ENCODE results near the gene DDX56. TPM values are rescaled to one million over a fixed set of nuclear protein-coding genes. Genes with fewer than 3 reads are reported as not detected.

Gene DDX56, protein sequence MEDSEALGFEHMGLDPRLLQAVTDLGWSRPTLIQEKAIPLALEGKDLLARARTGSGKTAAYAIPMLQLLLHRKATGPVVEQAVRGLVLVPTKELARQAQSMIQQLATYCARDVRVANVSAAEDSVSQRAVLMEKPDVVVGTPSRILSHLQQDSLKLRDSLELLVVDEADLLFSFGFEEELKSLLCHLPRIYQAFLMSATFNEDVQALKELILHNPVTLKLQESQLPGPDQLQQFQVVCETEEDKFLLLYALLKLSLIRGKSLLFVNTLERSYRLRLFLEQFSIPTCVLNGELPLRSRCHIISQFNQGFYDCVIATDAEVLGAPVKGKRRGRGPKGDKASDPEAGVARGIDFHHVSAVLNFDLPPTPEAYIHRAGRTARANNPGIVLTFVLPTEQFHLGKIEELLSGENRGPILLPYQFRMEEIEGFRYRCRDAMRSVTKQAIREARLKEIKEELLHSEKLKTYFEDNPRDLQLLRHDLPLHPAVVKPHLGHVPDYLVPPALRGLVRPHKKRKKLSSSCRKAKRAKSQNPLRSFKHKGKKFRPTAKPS
- 147 TPM for total RNA-seq (2021; ENCODE audit: unreplicated experiment)
- polyA plus RNA-seq (2012; ENCODE audit: insufficient read length) = 124 TPM
- Bru-seq, nascent RNA = percentile 93 among the genes with signal in this experiment
- BruChase-seq, experiment 1, labeled RNA remaining after a 2-hour chase = percentile 96 among the genes with signal in this experiment
- BruChase-seq, experiment 2, labeled RNA remaining after a 6-hour chase = percentile 96 among the genes with signal in this experiment
- long read RNA-seq, transcript DDX56-201 (14 exons, 2,336 nt) = major isoform, 135 of 190 reads
- long read RNA-seq, transcript DDX56-212 (13 exons, 1,781 nt) = minor isoform, 7 of 190 reads
- long read RNA-seq, partial matches to known transcripts = 10 of 190 reads
- long read RNA-seq, other reads (novel, unspliced or antisense) = 36 of 190 reads

DNA sequence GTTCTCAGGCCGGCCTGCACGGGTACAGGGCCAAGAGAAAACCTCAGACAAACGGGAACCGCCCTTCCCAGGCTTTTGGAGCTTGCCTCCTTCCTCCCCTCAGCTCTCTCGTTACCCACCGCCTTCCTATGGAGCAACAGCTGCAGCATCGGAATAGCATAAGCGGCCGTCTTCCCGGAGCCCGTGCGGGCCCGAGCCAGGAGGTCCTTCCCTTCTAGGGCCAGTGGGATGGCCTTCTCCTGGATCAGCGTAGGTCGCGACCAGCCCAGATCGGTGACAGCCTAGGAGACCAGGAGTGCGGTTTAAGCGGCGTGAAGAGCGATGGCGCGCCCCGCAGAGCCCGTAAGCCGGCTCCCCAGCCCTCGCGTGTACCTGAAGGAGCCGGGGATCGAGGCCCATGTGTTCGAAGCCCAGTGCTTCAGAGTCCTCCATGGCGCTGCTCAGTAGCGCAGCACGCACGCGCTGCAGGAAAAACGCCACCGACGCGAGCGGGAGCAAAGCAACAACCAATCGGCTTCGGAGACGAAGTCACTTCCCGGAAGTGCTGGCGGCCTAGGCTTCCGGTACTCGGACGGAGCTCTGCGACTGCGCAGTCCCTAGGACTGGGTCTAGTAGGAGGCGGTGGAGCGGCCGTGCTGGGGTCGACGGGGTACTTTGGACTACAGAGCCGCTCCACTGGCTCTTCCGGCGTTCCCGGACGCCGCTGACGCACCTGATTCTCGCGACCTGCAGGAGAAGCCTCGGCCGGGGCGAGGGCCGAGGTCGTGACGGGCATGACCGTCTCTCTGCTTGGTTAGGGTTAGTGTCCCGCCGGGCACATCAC is at the start of gene DDX56:
Gene DDX56 (minus strand): TSS at position 445 of the 823 bp plus-strand sequence. CDS start 13 bp downstream, at position 432.
- POLR2A ChIA-PET = interaction anchor here (0.6 to 1.0 kb wide), 7 partner anchors 9 to 1686 kb away, joined by 3 to 7 read pairs (median 3); partner anchors contain the start of gene TMED4
- ATAC-seq = peak; percentile 98
- in situ Hi-C loops (cut with HindIII; ENCODE audit: low pct_unique_long_range_greater_than_20kb, low sequenced_read_pairs) = no loop called here

DNA sequence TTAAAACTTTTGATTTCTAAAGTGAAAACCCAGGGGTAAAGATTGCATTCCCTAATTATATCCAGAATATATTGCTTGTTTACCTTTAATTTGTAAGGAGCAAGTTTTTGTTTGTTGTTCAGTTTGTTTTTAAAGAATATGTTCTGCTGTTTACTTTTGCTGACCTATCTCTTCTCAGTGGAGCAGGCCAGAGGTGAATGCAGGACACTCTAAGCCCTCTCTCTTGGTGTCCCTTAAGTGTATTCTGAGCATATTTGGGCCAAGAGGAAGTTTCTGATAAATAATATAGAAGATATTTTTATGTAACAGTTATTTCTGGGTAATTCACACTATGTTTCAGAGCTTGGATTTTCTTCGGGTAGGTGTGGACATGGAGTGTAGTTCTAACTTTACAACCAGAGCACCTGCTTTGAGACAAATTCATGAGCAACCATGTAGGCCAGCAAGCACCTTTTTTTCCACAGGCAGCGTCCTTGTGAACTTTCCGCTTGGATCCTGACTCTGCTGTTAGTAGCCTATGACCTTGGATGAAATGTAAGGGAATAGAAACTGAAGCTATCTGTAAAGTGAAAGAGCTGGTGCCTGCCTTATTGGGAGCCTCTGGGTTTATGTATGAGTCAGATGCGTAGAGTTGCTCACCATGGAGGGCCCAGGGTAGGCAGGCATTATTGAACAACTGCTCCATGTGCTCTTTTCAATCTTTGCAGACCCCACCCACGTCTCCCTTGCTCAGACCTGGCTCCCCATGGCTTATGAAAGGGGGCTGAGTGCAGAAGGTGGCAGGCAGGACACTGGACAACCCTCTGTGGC is 48.8 kb upstream of the DDX56 start:
- in situ Hi-C loops (cut with HindIII; ENCODE audit: low pct_unique_long_range_greater_than_20kb, low sequenced_read_pairs) (no loop called here), intact Hi-C loops (cut with micrococcal nuclease; ENCODE audit: unreplicated experiment) (no loop called here)
- no peak for DNase-seq (ENCODE audit: low read depth, low spot score)
- Histone ChIP-seq H3K27me3 (ENCODE audit: control insufficient read depth, insufficient read depth, low read length) (no peaks in the 10 kb centered on the region), H3K4me3 (ENCODE audit: low read depth in 2 of 2, low read length in 2 of 2) (peak overlapping the region in 1 of 2 experiments; percentile 37; a peak in 2 of 4 replicates), H3K9me3 (ENCODE audit: control insufficient read depth, insufficient read depth, low read depth, low read length) (no peaks in the 10 kb centered on the region), H3K27ac (ENCODE audit: low read length) (peak overlapping the region; percentile 73), H3K4me1 (ENCODE audit: control insufficient read depth, insufficient read depth, low read length) (peaks cover 52% of the 10 kb centered on the region), H3K36me3 (ENCODE audit: control insufficient read depth, insufficient read depth, low read length) (0 out of 2 replicates have a peak, but pooled peaks cover 3% of the 10 kb centered on the region)
- CTCF ChIA-PET = no interaction called here
- TF ChIP-seq, protein P1, sequence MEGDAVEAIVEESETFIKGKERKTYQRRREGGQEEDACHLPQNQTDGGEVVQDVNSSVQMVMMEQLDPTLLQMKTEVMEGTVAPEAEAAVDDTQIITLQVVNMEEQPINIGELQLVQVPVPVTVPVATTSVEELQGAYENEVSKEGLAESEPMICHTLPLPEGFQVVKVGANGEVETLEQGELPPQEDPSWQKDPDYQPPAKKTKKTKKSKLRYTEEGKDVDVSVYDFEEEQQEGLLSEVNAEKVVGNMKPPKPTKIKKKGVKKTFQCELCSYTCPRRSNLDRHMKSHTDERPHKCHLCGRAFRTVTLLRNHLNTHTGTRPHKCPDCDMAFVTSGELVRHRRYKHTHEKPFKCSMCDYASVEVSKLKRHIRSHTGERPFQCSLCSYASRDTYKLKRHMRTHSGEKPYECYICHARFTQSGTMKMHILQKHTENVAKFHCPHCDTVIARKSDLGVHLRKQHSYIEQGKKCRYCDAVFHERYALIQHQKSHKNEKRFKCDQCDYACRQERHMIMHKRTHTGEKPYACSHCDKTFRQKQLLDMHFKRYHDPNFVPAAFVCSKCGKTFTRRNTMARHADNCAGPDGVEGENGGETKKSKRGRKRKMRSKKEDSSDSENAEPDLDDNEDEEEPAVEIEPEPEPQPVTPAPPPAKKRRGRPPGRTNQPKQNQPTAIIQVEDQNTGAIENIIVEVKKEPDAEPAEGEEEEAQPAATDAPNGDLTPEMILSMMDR (IDR thresholded peaks at IDR 0.05) = no peak
- TF ChIP-seq POLR2AphosphoS5 (IDR thresholded peaks at IDR 0.05; ENCODE audit: low read depth, low read length) (no peak), TCF7L2 (IDR thresholded peaks at IDR 0.05; ENCODE audit: low read depth, low read length) (no peak), SIN3A (IDR thresholded peaks at IDR 0.05; ENCODE audit: borderline replicate concordance, insufficient read depth, low read depth, low read length) (no peak)
- TF ChIP-seq, protein P2, sequence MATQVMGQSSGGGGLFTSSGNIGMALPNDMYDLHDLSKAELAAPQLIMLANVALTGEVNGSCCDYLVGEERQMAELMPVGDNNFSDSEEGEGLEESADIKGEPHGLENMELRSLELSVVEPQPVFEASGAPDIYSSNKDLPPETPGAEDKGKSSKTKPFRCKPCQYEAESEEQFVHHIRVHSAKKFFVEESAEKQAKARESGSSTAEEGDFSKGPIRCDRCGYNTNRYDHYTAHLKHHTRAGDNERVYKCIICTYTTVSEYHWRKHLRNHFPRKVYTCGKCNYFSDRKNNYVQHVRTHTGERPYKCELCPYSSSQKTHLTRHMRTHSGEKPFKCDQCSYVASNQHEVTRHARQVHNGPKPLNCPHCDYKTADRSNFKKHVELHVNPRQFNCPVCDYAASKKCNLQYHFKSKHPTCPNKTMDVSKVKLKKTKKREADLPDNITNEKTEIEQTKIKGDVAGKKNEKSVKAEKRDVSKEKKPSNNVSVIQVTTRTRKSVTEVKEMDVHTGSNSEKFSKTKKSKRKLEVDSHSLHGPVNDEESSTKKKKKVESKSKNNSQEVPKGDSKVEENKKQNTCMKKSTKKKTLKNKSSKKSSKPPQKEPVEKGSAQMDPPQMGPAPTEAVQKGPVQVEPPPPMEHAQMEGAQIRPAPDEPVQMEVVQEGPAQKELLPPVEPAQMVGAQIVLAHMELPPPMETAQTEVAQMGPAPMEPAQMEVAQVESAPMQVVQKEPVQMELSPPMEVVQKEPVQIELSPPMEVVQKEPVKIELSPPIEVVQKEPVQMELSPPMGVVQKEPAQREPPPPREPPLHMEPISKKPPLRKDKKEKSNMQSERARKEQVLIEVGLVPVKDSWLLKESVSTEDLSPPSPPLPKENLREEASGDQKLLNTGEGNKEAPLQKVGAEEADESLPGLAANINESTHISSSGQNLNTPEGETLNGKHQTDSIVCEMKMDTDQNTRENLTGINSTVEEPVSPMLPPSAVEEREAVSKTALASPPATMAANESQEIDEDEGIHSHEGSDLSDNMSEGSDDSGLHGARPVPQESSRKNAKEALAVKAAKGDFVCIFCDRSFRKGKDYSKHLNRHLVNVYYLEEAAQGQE (IDR thresholded peaks at IDR 0.05; ENCODE audit: insufficient read depth in 1 of 2, low read depth in 2 of 2, low read length in 1 of 2) = no peak
- BruUV-seq (replicated peaks) = no TSS peak
- POLR2A ChIA-PET = no interaction called here
- ATAC-seq = peak; percentile 81

More for the DNA sequence above, at the start of gene DDX56:
- peaks cover 17% of the 10 kb centered on the region for H3K4me1 ChIP-seq (ENCODE audit: control insufficient read depth, insufficient read depth, low read length)
- peaks cover 34% of the 10 kb centered on the region for H3K36me3 ChIP-seq (ENCODE audit: control insufficient read depth, insufficient read depth, low read length)
- peak within 1 kb of the TSS; percentile 96 for H3K27ac ChIP-seq (ENCODE audit: low read length)
- H3K4me3 ChIP-seq (ENCODE audit: low read depth in 2 of 2, low read length in 2 of 2) = peak within 1 kb of the TSS; percentile 91 to 94
- TF ChIP-seq POLR2AphosphoS5 (IDR thresholded peaks at IDR 0.05; ENCODE audit: low read depth, low read length) = peak; percentile 99
- TF ChIP-seq, protein P2 (IDR thresholded peaks at IDR 0.05; ENCODE audit: insufficient read depth in 1 of 2, low read depth in 2 of 2, low read length in 1 of 2) = no peak
- CTCF ChIA-PET = no interaction called here
- intact Hi-C loops (cut with micrococcal nuclease; ENCODE audit: unreplicated experiment) = no loop called here
- no peaks in the 10 kb centered on the region for H3K9me3 ChIP-seq (ENCODE audit: control insufficient read depth, insufficient read depth, low read depth, low read length)
- H3K27me3 ChIP-seq (ENCODE audit: control insufficient read depth, insufficient read depth, low read length) = no peaks in the 10 kb centered on the region
- BruUV-seq (replicated peaks) = no TSS peak
- peak; percentile 83 for DNase-seq (ENCODE audit: low read depth, low spot score)
